Measurements from ENCODE around the gene PCDHB15.

- TF ChIP-seq CTCF (IDR thresholded peaks at IDR 0.05; ENCODE audit: insufficient read depth, low read depth, low read length), result no peak
- no peak for TF ChIP-seq EZH2 (IDR thresholded peaks at IDR 0.05; ENCODE audit: insufficient read depth, low read length)
These were observed 53.2 kb downstream of the PCDHB15 start for GRCh38 chr5:141298376-141298775.
